SK-N-SH treated with all-trans-retinoic acid at 6 μM for 48 hours (cell line): ENCODE results near the gene FARP1.

ENCODE experiments used
- ATAC-seq: fragments of 200-7000 bp; cut with Tn5 transposase; 3 replicates; pipeline ENCODE4 v1.9.1; 2020; ENCODE audit warnings: mild to moderate bottlenecking, moderate library complexity
- ARNTL ChIP-seq: fragments of 450-650 bp; formaldehyde crosslinking; IDR thresholded peaks from 2 replicates; pipeline ENCODE4 v1.5.0; 2020; ENCODE audit warnings: low read depth, mild to moderate bottlenecking, moderate library complexity, borderline replicate concordance
- BACH2 ChIP-seq: fragments of 250-450 bp; sonication (Bioruptor Pico); IDR thresholded peaks from 2 replicates; pipeline ENCODE4 v1.9.0; 2021; ENCODE audit warnings: mild to moderate bottlenecking, borderline replicate concordance
- CREB5 ChIP-seq: fragments of 250-450 bp; sonication (Bioruptor Pico); IDR thresholded peaks from 2 replicates; pipeline ENCODE4 v1.5.1; 2020; ENCODE audit warnings: low read depth, mild to moderate bottlenecking, moderate library complexity
- CSDC2 ChIP-seq: fragments of 250-450 bp; sonication (Bioruptor Pico); IDR thresholded peaks from 2 replicates; pipeline ENCODE4 v1.5.0; 2020; ENCODE audit warnings: mild to moderate bottlenecking, moderate library complexity
- ESRRG ChIP-seq: fragments of 250-450 bp; sonication (Bioruptor Pico); IDR thresholded peaks from 2 replicates; pipeline ENCODE4 v1.6.1; 2021; ENCODE audit warnings: mild to moderate bottlenecking
- GLIS3 ChIP-seq: fragments of 250-450 bp; sonication (Bioruptor Pico); IDR thresholded peaks from 2 replicates; pipeline ENCODE4 v1.5.0; 2020; ENCODE audit warnings: mild to moderate bottlenecking, moderate library complexity
- ISL1 ChIP-seq: fragments of 250-450 bp; sonication (Bioruptor Pico); IDR thresholded peaks from 2 replicates; pipeline ENCODE4 v2.1.2; 2022; ENCODE audit warnings: mild to moderate bottlenecking, moderate library complexity
- OSR1 ChIP-seq: fragments of 250-450 bp; sonication (Bioruptor Pico); IDR thresholded peaks from 2 replicates; pipeline ENCODE4 v1.8.0; 2022; ENCODE audit warnings: moderate library complexity, mild to moderate bottlenecking, inconsistent platforms
- PATZ1 ChIP-seq: fragments of 250-450 bp; sonication (Bioruptor Pico); IDR thresholded peaks from 2 replicates; pipeline ENCODE4 v1.8.0; 2020; ENCODE audit warnings: mild to moderate bottlenecking, moderate library complexity, borderline replicate concordance
- PPARA ChIP-seq: fragments of 250-450 bp; sonication (Bioruptor Pico); IDR thresholded peaks from 2 replicates; pipeline ENCODE4 v1.5.0; 2020; ENCODE audit warnings: mild to moderate bottlenecking, borderline replicate concordance
- RARB ChIP-seq: fragments of 250-450 bp; sonication (Bioruptor Pico); IDR thresholded peaks from 2 replicates; pipeline ENCODE4 v1.8.0; 2021; ENCODE audit warnings: mild to moderate bottlenecking, moderate library complexity
- SNAI2 ChIP-seq: fragments of 250-450 bp; sonication (Bioruptor Pico); IDR thresholded peaks from 2 replicates; pipeline ENCODE4 v1.5.0; 2020; ENCODE audit warnings: mild to moderate bottlenecking, moderate library complexity
- TCF4 ChIP-seq: fragments of 250-450 bp; sonication (Bioruptor Pico); IDR thresholded peaks from 2 replicates; pipeline ENCODE4 v1.8.0; 2021; ENCODE audit warnings: mild to moderate bottlenecking, moderate library complexity, borderline replicate concordance
- TOX ChIP-seq: fragments of 250-450 bp; sonication (Bioruptor Pico); IDR thresholded peaks from 2 replicates; pipeline ENCODE4 v1.8.0; 2021; ENCODE audit warnings: mild to moderate bottlenecking, moderate library complexity, borderline replicate concordance
- ZC3H10 ChIP-seq: fragments of 250-450 bp; sonication (Bioruptor Pico); IDR thresholded peaks from 2 replicates; pipeline ENCODE4 v1.5.1; 2021; ENCODE audit warnings: mild to moderate bottlenecking, moderate library complexity
- ZFP3 ChIP-seq: fragments of 250-450 bp; sonication (Bioruptor Pico); IDR thresholded peaks from 2 replicates; pipeline ENCODE4 v1.5.0; 2020; ENCODE audit warnings: mild to moderate bottlenecking, moderate library complexity
- ZFP30 ChIP-seq: fragments of 450-650 bp; formaldehyde crosslinking; IDR thresholded peaks from 2 replicates; pipeline ENCODE4 v1.5.0; 2022; ENCODE audit warnings: mild to moderate bottlenecking, moderate library complexity
- ZNF70 ChIP-seq: fragments of 450-650 bp; formaldehyde crosslinking; IDR thresholded peaks from 2 replicates; pipeline ENCODE4 v1.5.0; 2020; ENCODE audit warnings: mild to moderate bottlenecking, moderate library complexity
- ZNF8 ChIP-seq: fragments of 450-650 bp; formaldehyde crosslinking; IDR thresholded peaks from 2 replicates; pipeline ENCODE4 v1.5.0; 2020; ENCODE audit warnings: mild to moderate bottlenecking, moderate library complexity
- TF ChIP-seq, protein P1 (sequence below): fragments of 250-450 bp; sonication (Bioruptor Pico); IDR thresholded peaks from 2 replicates; pipeline ENCODE4 v1.8.0; 2021; ENCODE audit warnings: low read depth, mild to moderate bottlenecking, moderate library complexity, borderline replicate concordance
- TF ChIP-seq, protein P2 (sequence below): fragments of 250-450 bp; sonication (Bioruptor Pico); IDR thresholded peaks from 2 replicates; pipeline ENCODE4 v1.5.0; 2020; ENCODE audit warnings: mild to moderate bottlenecking, moderate library complexity
- TF ChIP-seq, protein P3 (sequence below): fragments of 250-450 bp; sonication (Bioruptor Pico); IDR thresholded peaks from 2 replicates; pipeline ENCODE4 v1.5.1; 2021; ENCODE audit warnings: mild to moderate bottlenecking, moderate library complexity

Gene FARP1

DNA sequence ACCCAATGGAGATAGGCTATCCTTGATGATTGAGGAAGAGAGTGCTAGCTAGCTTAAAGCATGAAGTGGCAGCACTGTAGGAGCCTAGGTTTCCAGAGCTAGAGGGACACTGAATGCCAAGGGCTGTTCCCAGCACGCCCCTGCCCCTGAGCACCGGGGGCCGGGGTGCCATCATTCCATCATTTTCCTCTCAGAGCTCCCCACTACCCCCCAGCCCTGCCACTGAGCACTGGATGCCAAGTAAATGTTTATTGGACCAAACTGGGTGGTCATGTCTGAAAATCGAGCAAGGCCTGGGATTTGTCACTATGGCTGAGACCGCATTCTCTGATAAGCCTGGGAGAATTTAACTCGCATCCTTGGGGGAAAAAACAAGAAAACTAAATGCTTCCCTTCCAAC is 291.2 kb downstream of the FARP1 start (continued):
- TF ChIP-seq TCF4 (CRISPR knock-in tag): no peak
- TF ChIP-seq ZC3H10 (CRISPR knock-in tag): no peak
- no peak for TF ChIP-seq CREB5 (CRISPR knock-in tag)

- ATAC-seq: no peak
- TF ChIP-seq CSDC2 (CRISPR knock-in tag) (no peak), ZNF70 (CRISPR knock-in tag) (no peak), CREB5 (CRISPR knock-in tag) (no peak), ZFP30 (no peak), TOX (CRISPR knock-in tag) (no peak), ZC3H10 (CRISPR knock-in tag) (no peak), ESRRG (CRISPR knock-in tag) (no peak), TCF4 (CRISPR knock-in tag) (no peak), GLIS3 (CRISPR knock-in tag) (no peak), OSR1 (CRISPR knock-in tag) (no peak), PATZ1 (CRISPR knock-in tag) (no peak), SNAI2 (CRISPR knock-in tag) (no peak), ZFP3 (no peak), BACH2 (CRISPR knock-in tag) (no peak), ZNF8 (CRISPR knock-in tag) (no peak), ISL1 (CRISPR knock-in tag) (no peak), ARNTL (no peak)
- TF ChIP-seq, protein P1, sequence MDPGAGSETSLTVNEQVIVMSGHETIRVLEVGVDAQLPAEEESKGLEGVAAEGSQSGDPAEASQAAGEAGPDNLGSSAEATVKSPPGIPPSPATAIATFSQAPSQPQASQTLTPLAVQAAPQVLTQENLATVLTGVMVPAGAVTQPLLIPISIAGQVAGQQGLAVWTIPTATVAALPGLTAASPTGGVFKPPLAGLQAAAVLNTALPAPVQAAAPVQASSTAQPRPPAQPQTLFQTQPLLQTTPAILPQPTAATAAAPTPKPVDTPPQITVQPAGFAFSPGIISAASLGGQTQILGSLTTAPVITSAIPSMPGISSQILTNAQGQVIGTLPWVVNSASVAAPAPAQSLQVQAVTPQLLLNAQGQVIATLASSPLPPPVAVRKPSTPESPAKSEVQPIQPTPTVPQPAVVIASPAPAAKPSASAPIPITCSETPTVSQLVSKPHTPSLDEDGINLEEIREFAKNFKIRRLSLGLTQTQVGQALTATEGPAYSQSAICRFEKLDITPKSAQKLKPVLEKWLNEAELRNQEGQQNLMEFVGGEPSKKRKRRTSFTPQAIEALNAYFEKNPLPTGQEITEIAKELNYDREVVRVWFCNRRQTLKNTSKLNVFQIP (CRISPR knock-in tag): no peak
- TF ChIP-seq, protein P2, sequence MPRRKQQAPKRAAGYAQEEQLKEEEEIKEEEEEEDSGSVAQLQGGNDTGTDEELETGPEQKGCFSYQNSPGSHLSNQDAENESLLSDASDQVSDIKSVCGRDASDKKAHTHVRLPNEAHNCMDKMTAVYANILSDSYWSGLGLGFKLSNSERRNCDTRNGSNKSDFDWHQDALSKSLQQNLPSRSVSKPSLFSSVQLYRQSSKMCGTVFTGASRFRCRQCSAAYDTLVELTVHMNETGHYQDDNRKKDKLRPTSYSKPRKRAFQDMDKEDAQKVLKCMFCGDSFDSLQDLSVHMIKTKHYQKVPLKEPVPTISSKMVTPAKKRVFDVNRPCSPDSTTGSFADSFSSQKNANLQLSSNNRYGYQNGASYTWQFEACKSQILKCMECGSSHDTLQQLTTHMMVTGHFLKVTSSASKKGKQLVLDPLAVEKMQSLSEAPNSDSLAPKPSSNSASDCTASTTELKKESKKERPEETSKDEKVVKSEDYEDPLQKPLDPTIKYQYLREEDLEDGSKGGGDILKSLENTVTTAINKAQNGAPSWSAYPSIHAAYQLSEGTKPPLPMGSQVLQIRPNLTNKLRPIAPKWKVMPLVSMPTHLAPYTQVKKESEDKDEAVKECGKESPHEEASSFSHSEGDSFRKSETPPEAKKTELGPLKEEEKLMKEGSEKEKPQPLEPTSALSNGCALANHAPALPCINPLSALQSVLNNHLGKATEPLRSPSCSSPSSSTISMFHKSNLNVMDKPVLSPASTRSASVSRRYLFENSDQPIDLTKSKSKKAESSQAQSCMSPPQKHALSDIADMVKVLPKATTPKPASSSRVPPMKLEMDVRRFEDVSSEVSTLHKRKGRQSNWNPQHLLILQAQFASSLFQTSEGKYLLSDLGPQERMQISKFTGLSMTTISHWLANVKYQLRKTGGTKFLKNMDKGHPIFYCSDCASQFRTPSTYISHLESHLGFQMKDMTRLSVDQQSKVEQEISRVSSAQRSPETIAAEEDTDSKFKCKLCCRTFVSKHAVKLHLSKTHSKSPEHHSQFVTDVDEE (CRISPR knock-in tag): no peak
- TF ChIP-seq, protein P3, sequence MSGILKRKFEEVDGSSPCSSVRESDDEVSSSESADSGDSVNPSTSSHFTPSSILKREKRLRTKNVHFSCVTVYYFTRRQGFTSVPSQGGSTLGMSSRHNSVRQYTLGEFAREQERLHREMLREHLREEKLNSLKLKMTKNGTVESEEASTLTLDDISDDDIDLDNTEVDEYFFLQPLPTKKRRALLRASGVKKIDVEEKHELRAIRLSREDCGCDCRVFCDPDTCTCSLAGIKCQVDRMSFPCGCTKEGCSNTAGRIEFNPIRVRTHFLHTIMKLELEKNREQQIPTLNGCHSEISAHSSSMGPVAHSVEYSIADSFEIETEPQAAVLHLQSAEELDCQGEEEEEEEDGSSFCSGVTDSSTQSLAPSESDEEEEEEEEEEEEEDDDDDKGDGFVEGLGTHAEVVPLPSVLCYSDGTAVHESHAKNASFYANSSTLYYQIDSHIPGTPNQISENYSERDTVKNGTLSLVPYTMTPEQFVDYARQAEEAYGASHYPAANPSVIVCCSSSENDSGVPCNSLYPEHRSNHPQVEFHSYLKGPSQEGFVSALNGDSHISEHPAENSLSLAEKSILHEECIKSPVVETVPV (CRISPR knock-in tag): no peak
Observed at GRCh38 chr13:98435376-98435775, 292.5 kb downstream of the FARP1 start.

DNA sequence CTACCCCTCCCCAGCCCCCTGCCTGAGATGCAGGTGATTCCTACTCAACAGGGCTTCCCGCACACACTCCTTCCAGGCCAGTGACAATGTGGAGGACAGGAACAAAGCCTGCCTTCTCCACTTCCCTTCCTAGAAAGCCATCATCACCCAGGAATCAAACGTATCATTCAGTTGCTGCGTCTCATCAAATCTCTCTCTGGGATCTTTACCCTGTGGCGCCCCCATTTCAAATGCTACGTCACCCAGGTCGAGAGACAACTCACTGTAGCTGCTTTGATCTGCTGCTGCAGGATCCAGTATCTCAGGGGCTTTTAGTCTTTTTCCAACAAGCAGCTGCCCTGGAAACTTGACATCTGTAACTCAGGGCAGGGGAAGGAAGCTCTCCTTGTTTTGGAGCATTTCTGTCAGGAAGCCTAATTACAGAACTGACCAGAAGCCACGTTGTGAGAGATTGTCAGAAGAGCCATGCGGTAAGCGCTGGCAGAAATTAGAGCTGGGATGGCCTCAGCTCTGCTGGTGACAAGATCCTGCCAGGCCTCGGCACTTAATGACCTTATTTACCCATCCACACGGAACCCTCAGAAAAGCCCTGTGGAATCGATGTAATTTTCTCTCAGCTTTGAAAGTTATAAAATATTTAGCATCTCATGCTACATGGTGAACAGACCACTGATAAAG is 293.5 kb downstream of the FARP1 start:
- ATAC-seq: no peak
- TF ChIP-seq TCF4 (CRISPR knock-in tag) (no peak), ZFP30 (no peak), ZNF8 (CRISPR knock-in tag) (no peak), PPARA (no peak), RARB (CRISPR knock-in tag) (no peak), OSR1 (CRISPR knock-in tag) (no peak), ISL1 (CRISPR knock-in tag) (no peak), GLIS3 (CRISPR knock-in tag) (no peak), CREB5 (CRISPR knock-in tag) (no peak), ZC3H10 (CRISPR knock-in tag) (no peak), TOX (CRISPR knock-in tag) (no peak), ARNTL (no peak)
- TF ChIP-seq, protein P3 (CRISPR knock-in tag): no peak
